GM12878 (cell line): ENCODE measurements around the gene BLACAT1. TPM values are rescaled to one million over a fixed set of nuclear protein-coding genes. Genes with fewer than 3 reads are reported as not detected.

Source experiments
- ATAC-seq: fragments of 200-7000 bp; cut with Tn5 transposase; 3 replicates; pipeline ENCODE4 v1.9.1; 2020; ENCODE audit warnings: mild to moderate bottlenecking, moderate library complexity
- BruUV-seq: library from RNA; stranded (reverse); fragments of 400-500 nt; replicated peaks from 2 replicates; lab custom pipeline; 2021; lab: Mats Ljungman, UMichigan
- CTCF ChIA-PET: fragments of 300-600 bp; sonication (Branson Sonifier 250); formaldehyde crosslinking; extraction: SDS; loops from one replicate; lab custom pipeline; 2021; ENCODE audit warnings: inconsistent platforms; lab: Yijun Ruan, JAX
- POLR2A ChIA-PET: fragments of 350-600 bp; formaldehyde crosslinking; extraction: SDS; loops from one replicate; lab custom pipeline; 2021; ENCODE audit warnings: inconsistent platforms; lab: Charles Lee
- RAD21 ChIA-PET: fragments of 300-600 bp; sonication (Branson Sonifier 250); formaldehyde crosslinking; loops from one replicate; lab custom pipeline; 2023; ENCODE audit warnings: antibody characterized with exemption; ENCODE audit not compliant: unreplicated experiment; lab: Charles Lee
- SMC1A ChIA-PET: fragments of 300-600 bp; sonication (Branson Sonifier 250); formaldehyde crosslinking; loops from one replicate; lab custom pipeline; 2023; ENCODE audit not compliant: unreplicated experiment, uncharacterized antibody; lab: Charles Lee
- DNase-seq: peaks from one replicate; pipeline ENCODE4 v3.0.0-alpha.2; 2011; ENCODE audit warnings: low read depth, low spot score
- FAIRE-seq: peaks from 3 replicates; lab custom pipeline; 2011; peaks lifted over from hg19 to GRCh38; lab: Jason Lieb, UNC
- H2AFZ ChIP-seq: 2 replicates; pipeline ENCODE4 v1.6.0; 2011; ENCODE audit warnings: low read depth, low read length, control low read depth; ENCODE audit not compliant: control insufficient read depth
- H3K27ac ChIP-seq: 2 replicates; pipeline ENCODE4 v1.5.1; 2011; ENCODE audit warnings: control low read depth; ENCODE audit not compliant: control insufficient read depth, insufficient read depth
- H3K27me3 ChIP-seq, 2 experiments: replicated peaks in 1 of 2; 2 replicates each; pipeline versions ENCODE4 v1.6.0 to v1.6.1; 2011; ENCODE audit warnings: low read length in 1 of 2; ENCODE audit not compliant: control insufficient read depth in 2 of 2, insufficient read depth in 2 of 2
- H3K36me3 ChIP-seq, 2 experiments: 2 replicates each; pipeline ENCODE4 v1.5.1; 2011; ENCODE audit warnings: low read length in 1 of 2; ENCODE audit not compliant: control insufficient read depth in 2 of 2, insufficient read depth in 2 of 2
- H3K4me1 ChIP-seq: 2 replicates; pipeline ENCODE4 v1.6.1; 2011; ENCODE audit warnings: mild to moderate bottlenecking, low read length, moderate library complexity, mixed read lengths; ENCODE audit not compliant: control insufficient read depth, insufficient read depth
- H3K4me2 ChIP-seq: 2 replicates; pipeline ENCODE4 v1.6.0; 2011; ENCODE audit warnings: control low read depth; ENCODE audit not compliant: control insufficient read depth, insufficient read depth
- H3K4me3 ChIP-seq: fragments of 200-600 bp; sonication (generic); 2 replicates; pipeline ENCODE4 v1.5.1; 2016
- H3K79me2 ChIP-seq: 2 replicates; pipeline ENCODE4 v1.6.0; 2011; ENCODE audit warnings: low read length; ENCODE audit not compliant: control insufficient read depth, insufficient read depth
- H3K9ac ChIP-seq: 2 replicates; pipeline ENCODE4 v1.8.0; 2011; ENCODE audit warnings: low read length, control low read depth, mixed read lengths; ENCODE audit not compliant: control insufficient read depth, insufficient read depth
- H3K9me3 ChIP-seq: replicated peaks from 3 replicates; pipeline ENCODE4 v1.5.1; 2011; ENCODE audit warnings: mild to moderate bottlenecking, low read length; ENCODE audit not compliant: control insufficient read depth, insufficient read depth
- H4K20me1 ChIP-seq: 2 replicates; pipeline ENCODE4 v1.6.0; 2011; ENCODE audit not compliant: control insufficient read depth, insufficient read depth
- BRCA1 ChIP-seq: IDR thresholded peaks from 2 replicates; pipeline ENCODE4 v1.6.1; 2011; ENCODE audit warnings: low read depth, low read length, improper control_type of control experiment
- FOXK2 ChIP-seq: fragments of 450-650 bp; IDR thresholded peaks from 2 replicates; pipeline ENCODE4 v1.6.1; 2017; ENCODE audit warnings: mild to moderate bottlenecking, moderate library complexity
- ZBED1 ChIP-seq: IDR thresholded peaks from 2 replicates; pipeline ENCODE4 v1.6.1; 2016; ENCODE audit warnings: borderline replicate concordance
- ZBTB11 ChIP-seq: fragments of 450-650 bp; formaldehyde crosslinking; IDR thresholded peaks from 2 replicates; pipeline ENCODE4 v1.5.0; 2022; ENCODE audit warnings: mild to moderate bottlenecking, missing genetic modification characterization
- ZNF592 ChIP-seq: fragments of 450-650 bp; IDR thresholded peaks from 2 replicates; pipeline ENCODE4 v1.6.1; 2017; ENCODE audit warnings: mild to moderate bottlenecking, moderate library complexity
- ZSCAN29 ChIP-seq: fragments of 450-650 bp; IDR thresholded peaks from 2 replicates; pipeline ENCODE4 v1.6.1; 2017; ENCODE audit warnings: mild to moderate bottlenecking, moderate library complexity
- WGBS: methylation state at CpG from one replicate; pipeline ENCODE4 v1.1.6; 2016; ENCODE audit warnings: low lambda C conversion rate; ENCODE audit not compliant: insufficient replicate concordance, insufficient coverage; ENCODE audit errors: missing lambda C conversion rate; 5-methylcytosine and 5-hydroxymethylcytosine counted together
- in situ Hi-C: fragments of 300-500 bp; cut with MboI; formaldehyde crosslinking; loops from 9 replicates; pipeline ENCODE4 v1.14.3; 2018; ENCODE audit warnings: mixed read lengths
- intact Hi-C: fragments of 100-400 bp; cut with micrococcal nuclease; formaldehyde crosslinking; loops from one replicate; pipeline ENCODE4 v1.14.2; 2022; ENCODE audit not compliant: unreplicated experiment
- polyA plus RNA-seq, 11 experiments: library from polyadenylated mRNA; depleted of rRNA in 4 of 11; unstranded in 6 of 11; stranded (reverse) in 5 of 11; fragments of >200 nt; fragmentation: Nextera tagmentation in 4 of 11; fragmentation: Illumina TruSeq in 1 of 11; extraction: Ambion mirVana in 4 of 11; extraction: Trizol in 1 of 11; gene quantifications; 1 replicate in 1 of 11; 2 replicates in 10 of 11; pipeline versions ENCODE4 v1.2.1 to v1.2.3, GENCODE V29; 2011 to 2016; ENCODE audit warnings: inconsistent platforms in 2 of 11, missing spikeins in 2 of 11, low read depth in 1 of 11
- total RNA-seq, 4 experiments: library from RNA; depleted of rRNA in 3 of 4; stranded (reverse); fragments of >200 nt in 3 of 4; fragmentation: Illumina TruSeq in 1 of 4; extraction: Trizol in 1 of 4; gene quantifications; 2 replicates each; pipeline versions ENCODE4 v1.2.1 to v1.2.3, GENCODE V29; 2013 to 2021
- TF ChIP-seq, protein P1 (sequence below): IDR thresholded peaks from 2 replicates; pipeline ENCODE4 v1.6.1; 2012; ENCODE audit warnings: low read depth, low read length, improper control_type of control experiment
- TF ChIP-seq, protein P2 (sequence below): fragments of 450-650 bp; conservative IDR thresholded peaks from 2 replicates; pipeline ENCODE4 v1.6.1; 2017; ENCODE audit warnings: mild to moderate bottlenecking, moderate library complexity

The BLACAT1 gene
- total and polyA plus RNA-seq, 10 of the 15 experiments (the other 5 are each of a cell fraction or from before 2014, with no cell fraction given) = 0.04 to 1.6 (median 0.15) TPM; not detected in 1

GRCh38 chr1:205451759-205452164, 4.1 kb downstream of the BLACAT1 start:
- ChIA-PET RAD21 (interaction anchor here (1.0 to 1.8 kb wide), 2 partner anchors 11 to 28 kb away, joined by 6 to 8 read pairs; no protein-coding TSS in a partner anchor), SMC1A (interaction anchor here (1.4 kb wide), 1 partner anchor 30 kb away, joined by 4 read pairs; no protein-coding TSS in a partner anchor), CTCF (interaction anchor here (1.4 to 3.2 kb wide), 2 partner anchors 9 to 34 kb away, joined by 5 to 19 read pairs; no protein-coding TSS in a partner anchor), POLR2A (no interaction called here)
- Histone ChIP-seq H2AFZ (no peak overlapping the region), H3K4me2 (no peak overlapping the region), H3K9ac (no peak overlapping the region), H3K36me3 (no peaks in the 10 kb centered on the region), H4K20me1 (no peaks in the 10 kb centered on the region; the same call in 1 of the 2 replicates), H3K79me2 (no peaks in the 10 kb centered on the region), H3K9me3 (no peaks in the 10 kb centered on the region), H3K4me1 (peaks cover 5% of the 10 kb centered on the region; the same call in 1 of the 2 replicates), H3K27ac (no peak overlapping the region), H3K4me3 (no peak overlapping the region), H3K27me3 (peaks cover 12 to 18% of the 10 kb centered on the region in 2 experiments; a peak in 3 of 4 replicates)
- TF ChIP-seq, protein P1, sequence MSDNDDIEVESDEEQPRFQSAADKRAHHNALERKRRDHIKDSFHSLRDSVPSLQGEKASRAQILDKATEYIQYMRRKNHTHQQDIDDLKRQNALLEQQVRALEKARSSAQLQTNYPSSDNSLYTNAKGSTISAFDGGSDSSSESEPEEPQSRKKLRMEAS = no peak
- TF ChIP-seq ZSCAN29 (no peak), ZBED1 (no peak), BRCA1 (no peak), ZBTB11 (CRISPR knock-in tag) (no peak), FOXK2 (no peak), ZNF592 (no peak)
- TF ChIP-seq, protein P2, sequence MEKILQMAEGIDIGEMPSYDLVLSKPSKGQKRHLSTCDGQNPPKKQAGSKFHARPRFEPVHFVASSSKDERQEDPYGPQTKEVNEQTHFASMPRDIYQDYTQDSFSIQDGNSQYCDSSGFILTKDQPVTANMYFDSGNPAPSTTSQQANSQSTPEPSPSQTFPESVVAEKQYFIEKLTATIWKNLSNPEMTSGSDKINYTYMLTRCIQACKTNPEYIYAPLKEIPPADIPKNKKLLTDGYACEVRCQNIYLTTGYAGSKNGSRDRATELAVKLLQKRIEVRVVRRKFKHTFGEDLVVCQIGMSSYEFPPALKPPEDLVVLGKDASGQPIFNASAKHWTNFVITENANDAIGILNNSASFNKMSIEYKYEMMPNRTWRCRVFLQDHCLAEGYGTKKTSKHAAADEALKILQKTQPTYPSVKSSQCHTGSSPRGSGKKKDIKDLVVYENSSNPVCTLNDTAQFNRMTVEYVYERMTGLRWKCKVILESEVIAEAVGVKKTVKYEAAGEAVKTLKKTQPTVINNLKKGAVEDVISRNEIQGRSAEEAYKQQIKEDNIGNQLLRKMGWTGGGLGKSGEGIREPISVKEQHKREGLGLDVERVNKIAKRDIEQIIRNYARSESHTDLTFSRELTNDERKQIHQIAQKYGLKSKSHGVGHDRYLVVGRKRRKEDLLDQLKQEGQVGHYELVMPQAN = no peak
- intact Hi-C loops (no loop called here), in situ Hi-C loops (no loop called here)
- no peak for DNase-seq
- no peak for ATAC-seq
- FAIRE-seq = no peak
- BruUV-seq = no TSS peak
- 0% methylated on average over 2 of the region's 2 CpGs for WGBS
